H1 (cell line): ENCODE data around the gene COLEC12. TPM values are rescaled to one million over a fixed set of nuclear protein-coding genes. Genes with fewer than 3 reads are reported as not detected.

ENCODE experiments used
- CTCF ChIA-PET: fragments of 300-600 bp; sonication (Branson Sonifier 250); formaldehyde crosslinking; loops from one replicate; lab custom pipeline; 2021; ENCODE audit not compliant: partially characterized antibody; lab: Charles Lee
- POLR2A ChIA-PET: fragments of 300-600 bp; sonication (Branson Sonifier 250); formaldehyde crosslinking; loops from one replicate; lab custom pipeline; 2021; ENCODE audit warnings: inconsistent platforms; ENCODE audit not compliant: partially characterized antibody; lab: Charles Lee
- DNase-seq, 2 experiments: peaks; one replicate each; pipeline versions ENCODE4 v3.0.0 to v3.0.0-alpha.2; 2010 to 2022; ENCODE audit warnings: low spot score in 2 of 2, low read depth in 1 of 2, mixed read lengths in 1 of 2
- FAIRE-seq: peaks from 2 replicates; lab custom pipeline; 2011; peaks lifted over from hg19 to GRCh38; lab: Jason Lieb, UNC
- H2AFZ ChIP-seq: 2 replicates; pipeline ENCODE4 v1.8.1; 2012; ENCODE audit warnings: low read length, inconsistent platforms
- H2AK5ac ChIP-seq: 2 replicates; pipeline ENCODE4 v1.6.1; 2013; ENCODE audit warnings: low read depth, low read length
- H2BK120ac ChIP-seq: replicated peaks from 2 replicates; pipeline ENCODE3; 2013; ENCODE audit warnings: low read depth, low read length, inconsistent platforms
- H2BK12ac ChIP-seq: 2 replicates; pipeline ENCODE4 v1.6.1; 2013; ENCODE audit warnings: low read depth, low read length
- H2BK15ac ChIP-seq: 2 replicates; pipeline ENCODE4 v1.6.1; 2013; ENCODE audit warnings: low read length
- H2BK20ac ChIP-seq: 2 replicates; pipeline ENCODE4 v1.6.1; 2013; ENCODE audit warnings: low read length
- H2BK5ac ChIP-seq: 2 replicates; pipeline ENCODE4 v1.6.1; 2013; ENCODE audit warnings: low read depth, low read length
- H3K14ac ChIP-seq: 2 replicates; pipeline ENCODE4 v1.6.1; 2013; ENCODE audit warnings: inconsistent platforms; ENCODE audit not compliant: insufficient read length
- H3K18ac ChIP-seq: 2 replicates; pipeline ENCODE4 v1.6.1; 2013; ENCODE audit warnings: low read length; ENCODE audit errors: extremely low read depth
- H3K23ac ChIP-seq: 2 replicates; pipeline ENCODE4 v1.6.1; 2013; ENCODE audit warnings: inconsistent platforms; ENCODE audit not compliant: insufficient read length
- H3K23me2 ChIP-seq: 2 replicates; pipeline ENCODE4 v1.6.1; 2013; ENCODE audit warnings: low read depth, low read length
- H3K27ac ChIP-seq: 2 replicates; pipeline ENCODE4 v1.6.1; 2011; ENCODE audit warnings: low read depth, low read length, inconsistent platforms
- H3K27me3 ChIP-seq, 4 experiments: replicated peaks in 1 of 4; 1 replicate in 1 of 4; 2 replicates in 3 of 4; pipeline versions ENCODE4 v1.6.1 to v1.8.1; 2011 to 2013; ENCODE audit warnings: low read length in 3 of 4, mild to moderate bottlenecking in 3 of 4, inconsistent platforms in 2 of 4, mixed read lengths in 2 of 4, moderate library complexity in 1 of 4; ENCODE audit not compliant: control insufficient read depth in 3 of 4, insufficient read depth in 3 of 4; ENCODE audit errors: extremely low read depth in 1 of 4
- H3K36me3 ChIP-seq, 4 experiments: 2 replicates each; pipeline versions ENCODE4 v1.6.1 to v1.8.1; 2011 to 2013; ENCODE audit warnings: mild to moderate bottlenecking in 4 of 4, low read length in 3 of 4, moderate library complexity in 2 of 4, control low read depth in 1 of 4, inconsistent platforms in 1 of 4; ENCODE audit not compliant: insufficient read depth in 4 of 4, control insufficient read depth in 2 of 4
- H3K4ac ChIP-seq: replicated peaks from 2 replicates; pipeline ENCODE3; 2013; ENCODE audit warnings: low read length, low read depth, mixed read lengths, inconsistent platforms; ENCODE audit not compliant: insufficient read length
- H3K4me1 ChIP-seq, 4 experiments: replicated peaks in 1 of 4; 1 replicate in 1 of 4; 2 replicates in 3 of 4; pipeline versions ENCODE4 v1.6.1 to v1.8.1; 2011 to 2013; ENCODE audit warnings: low read length in 3 of 4, inconsistent platforms in 2 of 4, mixed read lengths in 1 of 4; ENCODE audit not compliant: insufficient read depth in 4 of 4, control insufficient read depth in 3 of 4
- H3K4me2 ChIP-seq, 2 experiments: 2 replicates each; pipeline versions ENCODE4 v1.6.1 to v1.8.1; 2011 to 2013; ENCODE audit warnings: low read depth in 2 of 2, low read length in 2 of 2, control low read depth in 1 of 2, inconsistent platforms in 1 of 2, mild to moderate bottlenecking in 1 of 2; ENCODE audit not compliant: insufficient read depth in 1 of 2
- H3K4me3 ChIP-seq, 4 experiments: fragments of 200-600, 300-600 bp in 1 of 4; sonication (generic), shearing (Covaris generic), sonication (Bioruptor Twin) in 1 of 4; 2 replicates each; pipeline versions ENCODE4 v1.5.1 to v1.8.1; 2011 to 2016; ENCODE audit warnings: low read length in 4 of 4, low read depth in 3 of 4, control low read depth in 2 of 4, inconsistent platforms in 2 of 4, mild to moderate bottlenecking in 2 of 4, mixed read lengths in 1 of 4, moderate library complexity in 1 of 4; ENCODE audit not compliant: insufficient read depth in 2 of 4; ENCODE audit errors: extremely low read depth in 1 of 4
- H3K56ac ChIP-seq: replicated peaks from 2 replicates; pipeline ENCODE3; 2013; ENCODE audit warnings: low read depth, mild to moderate bottlenecking, mixed read lengths, low read length, inconsistent platforms; ENCODE audit not compliant: insufficient read length
- H3K79me1 ChIP-seq: 2 replicates; pipeline ENCODE4 v1.6.1; 2013; ENCODE audit warnings: low read depth, low read length, control low read depth
- H3K79me2 ChIP-seq, 2 experiments: 2 replicates each; pipeline versions ENCODE4 v1.6.1 to v1.8.1; 2012 to 2013; ENCODE audit warnings: low read length in 2 of 2, mild to moderate bottlenecking in 2 of 2, inconsistent platforms in 1 of 2; ENCODE audit not compliant: insufficient read depth in 2 of 2, control insufficient read depth in 1 of 2
- H3K9ac ChIP-seq, 4 experiments: replicated peaks in 1 of 4; 1 replicate in 1 of 4; 2 replicates in 3 of 4; pipeline versions ENCODE4 v1.6.1 to v1.8.1; 2011 to 2013; ENCODE audit warnings: low read depth in 3 of 4, low read length in 3 of 4, control low read depth in 2 of 4, mild to moderate bottlenecking in 2 of 4, moderate library complexity in 2 of 4, inconsistent platforms in 1 of 4; ENCODE audit errors: extremely low read depth in 1 of 4
- H3K9me3 ChIP-seq, 2 experiments: 2 replicates each; pipeline versions ENCODE4 v1.6.1 to v1.8.1; 2012 to 2013; ENCODE audit warnings: mild to moderate bottlenecking in 2 of 2, moderate library complexity in 2 of 2, control low read depth in 1 of 2, inconsistent platforms in 1 of 2, low read depth in 1 of 2, low read length in 1 of 2, mixed read lengths in 1 of 2; ENCODE audit not compliant: insufficient read depth in 2 of 2
- H4K20me1 ChIP-seq, 2 experiments: replicated peaks in 1 of 2; 2 replicates each; pipeline versions ENCODE3 to v1.8.1; 2011 to 2013; ENCODE audit warnings: inconsistent platforms in 2 of 2, low read length in 2 of 2, mild to moderate bottlenecking in 1 of 2; ENCODE audit not compliant: insufficient read depth in 2 of 2, control insufficient read depth in 1 of 2
- H4K5ac ChIP-seq: 2 replicates; pipeline ENCODE4 v1.6.1; 2013; ENCODE audit warnings: low read length, low read depth, mixed read lengths, inconsistent platforms; ENCODE audit not compliant: insufficient read length
- H4K8ac ChIP-seq: 2 replicates; pipeline ENCODE4 v1.8.0; 2013; ENCODE audit warnings: mild to moderate bottlenecking, moderate library complexity, low read length, inconsistent platforms; ENCODE audit not compliant: insufficient read depth; ENCODE audit errors: extremely low read depth
- H4K91ac ChIP-seq: replicated peaks from 2 replicates; pipeline ENCODE3; 2013; ENCODE audit warnings: low read length, mixed read lengths, inconsistent platforms; ENCODE audit not compliant: insufficient read length
- ASH2L ChIP-seq: fragments of 200-600, 300-600 bp; sonication (generic); IDR thresholded peaks from one replicate; pipeline ENCODE4 v1.7.1; 2017; ENCODE audit warnings: low read length
- GABPA ChIP-seq: IDR thresholded peaks from 2 replicates; pipeline ENCODE4 v1.6.1; 2011; ENCODE audit warnings: mild to moderate bottlenecking, low read length, moderate library complexity, borderline replicate concordance; ENCODE audit not compliant: insufficient read depth
- GTF2F1 ChIP-seq: IDR thresholded peaks from 2 replicates; pipeline ENCODE4 v1.6.1; 2012; ENCODE audit warnings: low read depth, low read length, improper control_type of control experiment, borderline replicate concordance
- JUND ChIP-seq: IDR thresholded peaks from 2 replicates; pipeline ENCODE4 v1.6.1; 2011; ENCODE audit warnings: mild to moderate bottlenecking, improper control_type of control experiment, low read length
- KDM1A ChIP-seq: fragments of 200-600, 300-600 bp; sonication (generic); IDR thresholded peaks from 2 replicates; pipeline ENCODE4 v1.7.1; 2016; ENCODE audit warnings: mild to moderate bottlenecking, low read length, borderline replicate concordance
- KDM5A ChIP-seq: fragments of 200-600 bp; IDR thresholded peaks from 2 replicates; pipeline ENCODE4 v1.7.1; 2012; ENCODE audit warnings: mild to moderate bottlenecking, low read length, inconsistent platforms, mixed read lengths
- NANOG ChIP-seq: IDR thresholded peaks from 2 replicates; pipeline ENCODE4 v1.6.1; 2011; ENCODE audit warnings: low read length, low read depth, mild to moderate bottlenecking, inconsistent platforms; ENCODE audit not compliant: insufficient read depth, poor library complexity, severe bottlenecking
- PHF8 ChIP-seq: fragments of 200-600 bp; sonication (generic); conservative IDR thresholded peaks from 2 replicates; pipeline ENCODE4 v1.7.1; 2012; ENCODE audit warnings: low read depth, mild to moderate bottlenecking, inconsistent platforms, low read length, moderate library complexity
- RXRA ChIP-seq: IDR thresholded peaks from 2 replicates; pipeline ENCODE4 v1.6.1; 2011; ENCODE audit warnings: low read depth, mild to moderate bottlenecking, low read length, moderate library complexity; ENCODE audit not compliant: insufficient read depth
- SP2 ChIP-seq: IDR thresholded peaks from 2 replicates; pipeline ENCODE4 v1.6.1; 2012; ENCODE audit warnings: mild to moderate bottlenecking, low read length, inconsistent platforms
- SP4 ChIP-seq: IDR thresholded peaks from 2 replicates; pipeline ENCODE4 v1.6.1; 2012; ENCODE audit warnings: low read length, inconsistent platforms
- TBP ChIP-seq: IDR thresholded peaks from 2 replicates; pipeline ENCODE4 v1.6.1; 2011; ENCODE audit warnings: low read depth, low read length, improper control_type of control experiment
- TCF12 ChIP-seq: IDR thresholded peaks from 2 replicates; pipeline ENCODE4 v1.6.1; 2011; ENCODE audit warnings: low read depth, mild to moderate bottlenecking, low read length
- WGBS, 2 experiments: shearing (Covaris generic) in 1 of 2; methylation state at CpG; one replicate each; pipeline versions ENCODE4 v1.1.6 to v1.1.7; 2013 to 2015; ENCODE audit warnings: low lambda C conversion rate in 2 of 2, mixed read lengths in 2 of 2, inconsistent platforms in 1 of 2, low coverage in 1 of 2, missing lambda C conversion rate in 1 of 2; ENCODE audit not compliant: insufficient replicate concordance in 2 of 2, insufficient coverage in 1 of 2, insufficient read length in 1 of 2; ENCODE audit errors: extremely low coverage in 1 of 2, missing lambda C conversion rate in 1 of 2; 5-methylcytosine and 5-hydroxymethylcytosine counted together
- polyA plus RNA-seq, 7 experiments: library from polyadenylated mRNA; depleted of rRNA in 3 of 7; stranded (reverse) in 5 of 7; unstranded in 2 of 7; fragments of >200 nt in 5 of 7; fragments of 200-250 nt in 2 of 7; gene quantifications; 1 replicate in 5 of 7; 2 replicates in 1 of 7; 4 replicates in 1 of 7; pipeline versions ENCODE4 v1.2.1 to v1.2.3, GENCODE V29; 2011 to 2013; ENCODE audit warnings: missing spikeins in 2 of 7, mixed read lengths in 2 of 7
- total RNA-seq: library from RNA; stranded (reverse); fragmentation: NEBNext Ultra II Directional; extraction: Animal tissue kit (Norgen Biotek cat#: 25700); gene quantifications from 2 replicates; pipeline ENCODE4 v1.2.1, GENCODE V29; 2021
- TF ChIP-seq, protein P1 (sequence below): IDR thresholded peaks from 2 replicates; pipeline ENCODE4 v1.6.1; 2012; ENCODE audit warnings: low read length, inconsistent platforms

Gene COLEC12
- total and polyA plus RNA-seq, 2 of the 8 experiments (the other 6 are each of a cell fraction or from before 2014, with no cell fraction given), result 0.44 to 2.3 TPM

DNA sequence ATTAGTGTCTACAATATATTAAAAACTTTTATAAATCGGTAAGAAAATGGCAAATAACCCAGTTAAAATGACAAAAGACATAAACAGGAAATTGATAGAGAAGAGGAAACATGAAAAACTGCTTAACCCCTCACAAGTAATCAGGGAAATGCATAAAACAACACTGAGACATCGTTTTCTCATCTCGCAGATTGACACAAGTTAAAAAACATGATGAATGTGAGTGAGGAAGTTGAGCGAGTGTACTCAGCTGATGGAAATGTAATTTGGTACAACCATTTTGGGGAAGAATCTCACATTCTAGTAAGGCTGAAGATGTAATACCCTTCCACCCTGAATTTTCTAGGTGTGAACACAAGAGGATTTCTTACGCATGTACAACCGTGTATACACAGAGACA is 214.7 kb downstream of the COLEC12 start:
- FAIRE-seq (no peak), DNase-seq (no peak)
- Histone ChIP-seq H3K18ac (no peak overlapping the region), H2BK12ac (no peak overlapping the region), H2AFZ (no peak overlapping the region), H3K36me3 (no peaks in the 10 kb centered on the region), H2BK15ac (no peak overlapping the region), H4K8ac (no peak overlapping the region), H3K27me3 (no peaks in the 10 kb centered on the region), H3K56ac (no peak overlapping the region), H3K27ac (no peak overlapping the region), H3K4me1 (no peaks in the 10 kb centered on the region), H2BK20ac (no peak overlapping the region), H4K5ac (no peak overlapping the region), H3K79me2 (no peaks in the 10 kb centered on the region), H4K20me1 (no peaks in the 10 kb centered on the region), H3K79me1 (no peaks in the 10 kb centered on the region), H3K23ac (no peak overlapping the region), H2BK5ac (no peak overlapping the region), H3K4me3 (no peak overlapping the region), H3K9me3 (no peaks in the 10 kb centered on the region), H2BK120ac (no peak overlapping the region), H3K4me2 (no peak overlapping the region), H4K91ac (no peak overlapping the region), H3K9ac (no peak overlapping the region), H3K14ac (no peak overlapping the region), H3K23me2 (no peaks in the 10 kb centered on the region), H3K4ac (no peak overlapping the region), H2AK5ac (no peak overlapping the region)
- ChIA-PET POLR2A (no interaction called here), CTCF (interaction anchor here (0.9 to 1.7 kb wide), 2 partner anchors 330 to 333 kb away, joined by 3 to 4 read pairs; no protein-coding TSS in a partner anchor)
- 85% methylated on average over 6 of the region's 6 CpGs; no CpG with 5 or more reads in 1 of the 2 experiments for WGBS, 2 experiments
- no peak for TF ChIP-seq ASH2L
- TF ChIP-seq RXRA, result no peak
- TF ChIP-seq PHF8, result no peak
- no peak for TF ChIP-seq GTF2F1
- TF ChIP-seq KDM5A, result no peak
- TF ChIP-seq SP2, result no peak
- TF ChIP-seq, protein P1, sequence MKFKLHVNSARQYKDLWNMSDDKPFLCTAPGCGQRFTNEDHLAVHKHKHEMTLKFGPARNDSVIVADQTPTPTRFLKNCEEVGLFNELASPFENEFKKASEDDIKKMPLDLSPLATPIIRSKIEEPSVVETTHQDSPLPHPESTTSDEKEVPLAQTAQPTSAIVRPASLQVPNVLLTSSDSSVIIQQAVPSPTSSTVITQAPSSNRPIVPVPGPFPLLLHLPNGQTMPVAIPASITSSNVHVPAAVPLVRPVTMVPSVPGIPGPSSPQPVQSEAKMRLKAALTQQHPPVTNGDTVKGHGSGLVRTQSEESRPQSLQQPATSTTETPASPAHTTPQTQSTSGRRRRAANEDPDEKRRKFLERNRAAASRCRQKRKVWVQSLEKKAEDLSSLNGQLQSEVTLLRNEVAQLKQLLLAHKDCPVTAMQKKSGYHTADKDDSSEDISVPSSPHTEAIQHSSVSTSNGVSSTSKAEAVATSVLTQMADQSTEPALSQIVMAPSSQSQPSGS, result no peak
- no peak for TF ChIP-seq TCF12
- no peak for TF ChIP-seq TBP
- TF ChIP-seq SP4, result no peak
- TF ChIP-seq JUND, result no peak
- TF ChIP-seq KDM1A, result no peak
- TF ChIP-seq GABPA, result no peak
- TF ChIP-seq NANOG, result no peak
